A549 (cell line): ENCODE measurements around the gene TBXT.

ENCODE experiments used
- CEBPB ChIP-seq, 2 experiments: fragments of >200 bp in 1 of 2; sonication (Bioruptor Twin) in 1 of 2; formaldehyde crosslinking in 1 of 2; IDR thresholded peaks; 2 replicates each; pipeline ENCODE4 v1.6.1; 2012 to 2016
- CHD2 ChIP-seq: fragments of 150-350 bp; IDR thresholded peaks from 2 replicates; pipeline ENCODE4 v1.6.1; 2014; ENCODE audit warnings: low read length; ENCODE audit not compliant: partially characterized antibody
- CTCF ChIP-seq: fragments of >200 bp; sonication (Bioruptor Twin); formaldehyde crosslinking; IDR thresholded peaks from 3 replicates; pipeline ENCODE4 v1.5.1; 2016
- ELK1 ChIP-seq: fragments of 150-350 bp; IDR thresholded peaks from 2 replicates; pipeline ENCODE4 v1.6.1; 2014; ENCODE audit warnings: low read depth, mild to moderate bottlenecking, low read length
- JUN ChIP-seq, 2 experiments: fragments of >200 bp; sonication (Bioruptor Twin); formaldehyde crosslinking; IDR thresholded peaks; 2 replicates in 1 of 2; 3 replicates in 1 of 2; pipeline ENCODE4 v1.6.1; 2016 to 2017
- MAX ChIP-seq: IDR thresholded peaks from 2 replicates; pipeline ENCODE4 v1.6.1; 2012
- MAZ ChIP-seq: fragments of 150-350 bp; IDR thresholded peaks from 2 replicates; pipeline ENCODE4 v1.6.1; 2014; ENCODE audit warnings: antibody characterized with exemption, low read depth, low read length, borderline replicate concordance
- NR3C1 ChIP-seq: fragments of >200 bp; sonication (Bioruptor Twin); formaldehyde crosslinking; IDR thresholded peaks from 3 replicates; pipeline ENCODE4 v1.6.1; 2017
- POLR2A ChIP-seq: IDR thresholded peaks from 2 replicates; pipeline ENCODE4 v1.6.1; 2012; ENCODE audit warnings: mild to moderate bottlenecking, low read length
- REST ChIP-seq: fragments of 200-600 bp; sonication (generic); IDR thresholded peaks from 2 replicates; pipeline ENCODE4 v1.6.1; 2016; ENCODE audit warnings: antibody characterized with exemption, mild to moderate bottlenecking, moderate library complexity
- RFX5 ChIP-seq: fragments of 450-650 bp; IDR thresholded peaks from 2 replicates; pipeline ENCODE4 v1.7.1; 2014; ENCODE audit warnings: antibody characterized with exemption, mild to moderate bottlenecking, moderate library complexity

- TF ChIP-seq ELK1 (no peak), RFX5 (no peak), CEBPB (IDR thresholded peaks at IDR 0.05) (no peak), CTCF (no peak), MAX (no peak), CHD2 (no peak), JUN (IDR thresholded peaks at IDR 0.05) (no peak), POLR2A (no peak), REST (no peak), NR3C1 (no peak), MAZ (no peak)
These were observed 5.8 kb upstream of the TBXT start for GRCh38 chr6:166173281-166173951.
